GM18498 (cell line): Measurements from ENCODE around the gene NRL.

Source experiments
- ATAC-seq: cut with Tn5 transposase; IDR thresholded peaks from one replicate; pipeline ENCODE4 v1.9.1; 2021; ENCODE audit warnings: mild to moderate bottlenecking, moderate library complexity; ENCODE audit not compliant: unreplicated experiment

The NRL gene

DNA sequence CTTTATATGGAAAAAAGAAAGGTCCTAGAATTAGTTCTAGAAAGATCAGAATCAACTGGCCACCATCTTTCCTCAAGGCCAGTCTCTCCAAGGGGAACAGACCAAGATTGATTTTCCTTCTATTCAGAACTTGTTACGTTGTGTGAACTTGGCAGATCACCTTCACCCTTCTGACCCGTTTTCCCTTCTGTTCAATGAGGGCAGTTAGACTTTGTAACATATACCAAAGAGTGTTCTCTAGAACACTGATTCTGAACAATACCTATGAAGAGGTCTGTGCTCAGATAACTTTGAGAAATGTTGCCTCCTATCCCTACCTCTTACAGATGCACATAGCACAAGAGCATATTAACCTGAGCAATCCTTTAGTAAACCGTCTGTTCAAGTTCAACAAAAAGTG is 31.3 kb downstream of the NRL start:
- no peak for ATAC-seq

DNA sequence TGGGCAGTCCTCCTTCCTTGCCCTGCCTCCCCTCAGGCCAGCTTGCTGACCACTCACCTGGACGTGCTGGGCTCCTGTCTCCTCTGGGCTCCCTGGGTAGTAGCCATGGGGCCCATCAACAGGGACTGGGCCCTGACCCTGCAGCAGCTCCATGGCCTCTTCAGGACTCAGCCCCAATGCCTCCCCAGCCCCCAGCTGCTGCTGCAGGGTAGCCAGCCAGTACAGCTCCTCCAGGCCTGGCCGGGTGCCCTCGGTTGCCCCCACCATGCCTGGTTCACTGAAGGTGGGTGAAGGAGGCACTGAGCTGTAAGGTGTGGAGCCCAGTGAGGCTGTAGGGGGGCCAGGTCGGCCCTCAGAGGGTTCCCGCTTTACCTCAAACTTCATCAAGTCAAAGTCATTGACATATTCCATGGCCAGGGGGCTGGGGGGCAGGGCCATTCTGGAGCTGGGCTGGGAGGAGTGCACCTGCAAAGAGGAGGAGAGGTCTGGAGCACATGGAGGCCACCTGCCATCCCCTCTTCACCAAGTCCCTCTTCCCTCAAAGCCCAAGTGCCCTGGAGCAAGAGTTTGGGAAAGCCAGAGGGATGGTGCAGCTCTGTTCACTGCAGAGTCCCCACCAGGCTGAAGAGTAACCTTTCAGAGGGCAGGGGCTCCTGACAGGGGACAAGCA is 32.2 kb downstream of the NRL start:
- ATAC-seq, result no peak

DNA sequence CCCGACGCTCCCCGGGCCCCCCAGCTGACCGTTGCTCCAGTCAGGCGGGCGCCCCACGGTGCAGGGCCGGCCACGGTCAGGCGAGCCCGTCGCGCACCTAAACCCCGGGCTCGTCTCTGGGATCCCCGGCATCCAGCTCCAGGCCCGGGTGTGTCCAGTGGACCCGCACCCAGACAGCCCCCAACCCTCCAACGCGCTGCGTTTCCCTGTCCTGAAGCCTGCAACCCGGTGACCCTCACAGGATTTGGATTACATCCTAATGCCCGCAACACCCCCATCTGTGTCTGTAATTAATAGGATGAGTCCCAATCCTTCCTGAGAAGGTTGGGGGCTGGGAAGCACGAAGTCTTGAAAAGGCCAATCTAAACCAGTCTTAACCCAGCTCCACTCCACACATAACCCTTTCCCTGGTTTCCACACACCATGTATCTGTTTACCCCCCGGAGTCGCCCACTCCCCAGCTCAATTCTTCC is 33.0 kb downstream of the NRL start:
- ATAC-seq, result no peak

DNA sequence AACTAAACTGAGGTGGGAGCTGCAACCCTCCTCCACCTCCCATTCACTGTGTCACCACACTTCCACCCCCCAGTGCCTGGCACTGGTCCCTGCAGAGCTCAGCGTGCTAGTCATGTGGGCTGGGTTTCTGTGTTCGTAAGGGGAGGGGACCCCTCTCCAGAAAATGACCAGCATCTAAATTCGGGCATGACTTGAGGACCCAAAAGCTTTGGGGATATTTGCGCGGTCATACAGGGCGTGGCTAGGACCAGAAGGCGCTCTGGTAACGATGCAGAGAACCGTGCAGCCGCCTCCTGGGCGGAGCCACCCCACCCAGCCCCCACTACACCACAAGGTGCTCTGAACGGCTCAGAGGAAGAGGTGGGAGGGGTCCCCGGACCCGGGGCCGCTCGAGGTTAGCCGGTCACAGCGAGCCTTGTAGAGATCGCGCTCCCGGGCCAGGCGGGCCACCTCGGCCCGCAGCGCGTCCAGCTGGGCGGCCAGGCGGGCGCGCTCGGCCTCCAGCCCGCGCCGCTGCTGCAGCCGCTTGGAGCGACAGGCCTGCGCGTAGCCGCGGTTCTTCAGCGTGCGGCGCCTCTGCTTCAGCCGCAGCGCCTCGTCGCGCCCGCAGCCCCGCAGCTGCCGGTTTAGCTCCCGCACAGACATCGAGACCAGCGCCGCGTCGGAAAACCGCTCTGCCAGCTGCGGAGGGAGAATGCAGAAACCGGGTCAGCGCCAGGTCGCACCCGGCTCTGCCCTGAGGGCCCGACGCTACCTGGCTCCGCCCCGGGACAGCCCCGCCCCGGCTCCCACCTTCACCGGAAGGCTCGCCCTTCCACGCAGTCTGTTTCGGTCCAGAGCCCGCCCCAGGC is 33.6 kb downstream of the NRL start:
- peak; percentile 88 for ATAC-seq

DNA sequence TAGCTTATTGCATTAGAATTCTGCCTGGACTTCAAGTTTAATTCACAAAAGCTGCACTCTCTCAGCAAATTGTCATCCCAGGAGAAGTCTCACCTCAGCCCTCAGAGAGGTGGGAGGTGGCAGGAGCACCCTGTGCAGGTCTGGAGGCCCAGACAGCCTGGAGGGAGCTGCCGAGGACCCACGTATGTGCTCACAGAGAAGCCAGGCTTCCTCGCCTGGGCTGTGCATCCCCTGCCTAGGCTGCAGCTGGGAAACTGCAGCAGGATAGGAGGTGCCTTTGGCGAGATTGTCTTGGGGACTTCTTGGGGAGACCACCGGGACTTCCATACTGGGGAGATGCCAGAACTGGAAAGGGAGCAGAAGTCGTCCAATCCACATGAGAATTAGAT is 34.6 kb downstream of the NRL start:
- ATAC-seq, result no peak

DNA sequence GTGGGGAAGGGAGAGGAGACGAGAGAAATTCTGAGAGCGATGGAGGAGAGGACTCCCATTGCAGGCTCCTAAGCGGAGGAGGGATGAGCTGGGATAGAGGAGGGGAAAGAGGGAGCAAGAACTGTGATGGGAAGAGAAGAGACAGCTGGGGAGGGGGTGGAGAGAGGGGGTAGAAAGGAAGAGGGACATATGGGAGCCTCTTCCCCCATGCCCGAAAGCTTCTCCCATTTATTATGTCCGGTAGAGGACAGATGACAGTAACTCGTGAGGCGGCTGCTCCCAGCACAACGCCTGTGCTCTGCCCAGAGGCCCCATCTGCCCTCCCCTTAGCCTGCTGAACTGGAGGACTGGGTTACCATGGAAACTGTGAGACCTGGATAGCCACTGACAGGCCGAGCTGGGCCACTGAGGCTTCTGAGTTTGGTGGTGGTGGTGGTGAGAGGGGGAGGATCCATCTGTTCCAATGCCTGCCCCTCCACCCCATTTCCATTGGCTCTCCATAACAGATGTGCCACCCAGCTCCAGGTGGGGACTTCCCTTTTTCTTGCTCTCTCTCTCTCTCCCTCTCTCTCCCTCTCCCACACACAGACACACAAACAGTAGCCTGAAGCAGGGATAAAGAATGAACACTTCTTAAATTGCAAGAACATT is 35.1 kb downstream of the NRL start:
- no peak for ATAC-seq

DNA sequence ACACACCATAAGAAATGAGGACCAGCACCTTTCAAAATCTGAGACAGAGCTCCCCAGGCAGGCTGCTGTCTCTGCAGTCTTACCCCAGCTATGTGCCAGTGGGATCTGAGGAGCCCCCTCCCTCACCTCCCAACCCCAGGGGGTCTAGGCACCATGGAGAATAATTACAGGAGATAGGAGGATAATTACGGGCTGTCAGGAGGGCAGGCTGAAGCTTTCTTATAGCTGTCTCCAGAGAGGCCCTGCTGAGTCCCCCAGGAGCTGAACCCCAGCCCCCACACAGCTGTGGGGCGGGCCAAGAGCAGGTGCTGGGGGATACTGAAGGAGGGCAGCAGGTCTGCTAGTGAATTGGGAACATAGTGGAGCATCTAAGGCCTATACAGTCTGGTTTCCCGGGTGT is 36.6 kb downstream of the NRL start:
- no peak for ATAC-seq

DNA sequence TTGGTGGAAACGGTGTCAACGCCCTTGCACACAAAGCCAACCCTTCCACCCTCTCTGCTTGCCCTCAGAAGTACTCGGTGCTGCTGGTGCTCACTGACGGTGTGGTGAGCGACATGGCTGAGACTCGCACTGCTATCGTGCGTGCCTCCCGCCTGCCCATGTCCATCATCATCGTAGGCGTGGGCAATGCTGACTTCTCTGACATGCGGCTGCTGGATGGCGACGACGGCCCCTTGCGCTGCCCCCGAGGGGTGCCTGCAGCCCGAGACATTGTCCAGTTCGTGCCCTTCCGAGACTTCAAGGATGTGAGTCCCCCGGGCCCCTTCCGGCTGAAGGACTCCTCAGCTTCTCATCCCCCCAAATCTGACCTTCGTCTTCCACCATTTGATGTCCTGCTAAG is 37.7 kb downstream of the NRL start:
- ATAC-seq, result no peak

DNA sequence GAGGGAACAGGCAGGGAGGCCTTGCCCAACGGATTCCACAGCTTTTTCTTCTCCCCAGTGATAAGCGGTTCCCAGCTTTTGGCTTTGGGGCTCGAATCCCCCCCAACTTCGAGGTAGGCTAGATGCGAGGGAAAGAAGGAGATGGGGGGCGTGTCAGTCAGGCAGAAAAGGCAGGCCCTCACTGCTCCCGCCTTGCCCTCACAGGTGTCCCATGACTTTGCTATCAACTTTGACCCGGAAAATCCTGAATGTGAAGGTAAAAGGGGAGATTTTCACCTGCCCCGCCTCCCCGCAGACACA is 38.5 kb downstream of the NRL start:
- ATAC-seq, result no peak

DNA sequence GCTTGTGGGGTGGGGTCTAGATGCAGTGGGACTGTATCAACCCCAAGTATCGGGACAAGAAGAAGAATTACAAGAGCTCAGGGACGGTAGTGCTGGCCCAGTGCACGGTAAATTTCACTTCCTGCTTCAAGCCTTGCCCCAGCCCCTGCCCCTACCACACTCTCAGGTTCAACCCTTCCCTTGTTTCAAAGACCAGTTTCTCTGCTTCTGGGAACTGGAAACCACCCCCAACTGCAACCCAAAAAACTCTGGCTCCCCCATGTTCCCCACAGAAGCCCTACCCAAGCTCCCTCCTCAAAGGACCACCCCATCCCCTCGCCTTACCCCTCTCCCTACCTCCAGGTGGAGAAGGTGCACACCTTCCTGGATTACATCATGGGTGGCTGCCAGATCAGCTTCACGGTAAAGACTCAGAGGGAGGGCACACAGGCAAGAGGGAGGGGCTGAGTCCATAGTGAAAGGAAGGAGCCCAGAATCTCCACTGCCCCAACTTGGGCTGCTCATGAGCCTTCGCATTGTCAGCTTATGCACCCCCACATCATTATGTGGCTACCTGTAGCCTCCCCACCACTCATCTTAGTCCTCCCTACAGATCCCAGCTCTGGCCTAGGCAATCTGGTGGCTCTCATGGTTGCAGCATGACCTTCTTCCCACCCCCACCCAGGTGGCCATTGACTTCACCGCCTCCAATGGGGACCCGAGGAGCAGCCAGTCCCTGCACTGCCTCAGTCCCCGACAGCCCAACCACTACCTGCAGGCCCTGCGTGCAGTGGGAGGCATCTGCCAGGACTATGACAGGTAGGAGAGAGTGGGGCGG is 39.1 kb downstream of the NRL start:
- ATAC-seq, result no peak

DNA sequence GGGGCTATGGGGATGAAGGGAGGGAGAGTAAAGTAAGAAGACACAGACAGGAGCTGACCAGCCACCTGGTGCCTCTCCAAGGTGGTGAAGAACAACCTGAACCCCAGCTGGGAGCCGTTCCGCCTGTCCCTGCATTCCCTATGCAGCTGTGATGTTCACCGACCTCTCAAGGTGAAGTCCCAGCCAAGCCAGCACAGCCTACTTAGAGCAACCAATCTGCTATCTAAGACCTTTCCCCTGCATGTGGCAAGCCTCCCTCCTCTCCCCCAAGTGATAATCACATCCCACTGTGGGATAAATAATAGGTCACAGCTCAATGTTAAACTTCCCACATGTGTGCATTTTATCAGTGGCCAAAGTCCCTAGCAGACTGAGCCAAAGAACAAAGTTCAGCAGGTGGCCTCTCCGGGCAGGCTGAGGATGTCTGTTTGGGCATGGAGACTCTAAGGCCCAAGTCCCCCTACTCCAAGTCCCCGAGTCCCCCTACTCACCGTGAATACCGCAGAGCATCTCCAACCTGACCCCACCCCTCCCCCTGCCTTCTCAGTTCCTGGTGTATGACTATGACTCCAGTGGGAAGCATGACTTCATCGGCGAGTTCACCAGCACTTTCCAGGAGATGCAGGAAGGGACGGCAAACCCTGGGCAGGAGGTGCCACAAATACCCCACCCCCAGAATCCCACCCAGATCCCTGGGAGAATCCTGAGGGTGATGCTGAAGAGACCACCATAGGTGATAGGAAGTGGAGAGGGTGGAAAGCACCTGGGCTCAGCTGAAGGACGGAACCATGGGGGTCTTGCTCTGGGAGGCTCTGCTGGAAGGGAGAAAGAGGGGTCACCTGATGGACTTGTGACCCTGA is 39.9 kb downstream of the NRL start:
- no peak for ATAC-seq

DNA sequence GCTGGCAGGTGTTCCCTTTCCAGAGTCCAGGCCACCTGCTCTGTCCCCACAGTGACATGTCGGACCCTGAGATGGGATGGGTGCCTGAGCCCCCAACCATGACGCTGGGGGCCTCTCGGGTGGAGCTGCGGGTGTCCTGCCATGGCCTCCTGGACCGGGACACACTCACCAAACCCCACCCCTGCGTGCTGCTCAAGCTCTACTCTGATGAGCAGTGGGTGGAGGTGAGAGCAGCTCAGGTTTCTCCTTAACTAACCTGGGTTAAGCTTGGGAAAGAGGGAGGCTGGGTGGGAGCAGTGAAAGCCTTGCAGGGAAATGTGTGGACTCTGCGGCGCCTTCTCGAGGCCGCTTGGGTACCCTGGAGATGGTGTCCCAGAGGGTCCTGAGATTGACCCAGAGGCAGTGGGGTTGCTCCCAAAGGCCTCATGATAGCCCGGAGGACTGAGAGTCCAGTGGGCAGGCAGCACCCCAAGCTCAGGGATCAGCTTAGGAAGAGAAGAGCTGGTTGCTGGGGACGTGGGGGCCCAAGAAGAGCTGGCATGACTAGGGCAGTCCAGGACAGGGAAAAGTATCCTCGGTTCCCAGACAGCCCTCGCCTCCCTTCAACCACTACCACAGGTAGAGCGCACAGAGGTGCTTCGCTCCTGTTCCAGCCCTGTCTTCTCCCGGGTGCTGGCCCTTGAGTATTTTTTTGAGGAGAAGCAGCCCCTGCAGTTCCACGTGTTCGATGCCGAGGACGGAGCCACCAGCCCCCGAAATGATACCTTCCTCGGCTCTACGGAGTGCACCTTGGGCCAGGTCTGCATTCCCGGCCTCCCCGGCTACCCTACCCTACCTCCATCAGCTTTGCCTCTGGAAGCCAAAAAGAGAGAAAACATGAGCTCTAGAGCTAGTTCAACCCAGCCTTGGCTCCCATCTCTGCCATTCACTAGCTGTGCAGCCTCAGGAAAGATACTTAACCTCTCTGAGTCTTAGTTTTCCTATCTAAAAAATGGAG is 41.6 kb downstream of the NRL start:
- ATAC-seq, result no peak

DNA sequence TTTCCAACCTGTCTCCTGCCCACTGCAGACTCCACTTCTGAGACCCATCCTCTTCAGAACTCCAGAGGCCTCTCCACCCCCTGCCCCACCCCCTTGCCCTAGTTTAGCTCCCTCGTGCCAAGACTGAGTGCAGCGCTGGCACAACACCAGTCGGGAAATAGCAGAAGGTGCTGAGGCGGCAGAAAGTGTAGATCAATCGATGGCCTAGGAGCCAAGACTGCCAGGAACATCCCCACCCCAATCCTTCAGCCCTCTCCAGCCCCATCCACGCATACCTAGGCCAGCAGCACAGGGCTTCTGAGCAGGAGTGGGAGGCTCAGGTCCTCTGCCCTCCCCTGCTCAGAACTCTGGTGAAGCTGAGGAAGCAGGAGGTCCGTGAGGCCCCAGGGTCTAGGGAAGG is 42.3 kb downstream of the NRL start:
- ATAC-seq, result no peak

DNA sequence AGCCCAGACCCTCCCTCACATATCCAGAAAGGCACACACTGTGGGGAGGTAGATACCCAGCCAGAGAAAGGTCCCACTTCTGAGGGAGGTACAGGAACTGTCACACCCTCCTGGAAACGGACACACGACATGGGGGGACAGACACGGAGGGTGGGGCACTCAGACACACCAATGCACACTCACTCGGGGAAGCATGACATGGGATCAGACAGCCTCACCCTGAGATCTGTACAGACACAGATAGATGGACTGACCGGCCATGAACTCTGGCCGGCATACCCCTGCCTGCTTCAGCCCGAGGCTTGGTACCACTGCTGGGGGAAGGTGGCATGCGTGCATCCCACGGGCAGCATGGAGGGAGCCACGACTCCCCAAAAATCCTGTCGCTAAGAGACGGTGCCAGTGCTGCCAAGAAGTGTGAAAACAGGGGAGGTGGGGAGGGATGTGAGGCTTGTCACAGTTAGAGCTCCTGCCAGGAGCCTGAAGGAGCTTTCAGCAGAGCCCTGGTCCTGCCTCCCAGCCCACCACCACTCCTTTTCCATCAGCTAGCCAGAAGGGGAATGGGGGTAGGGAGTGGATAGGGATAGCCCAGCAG is 42.8 kb downstream of the NRL start:
- no peak for ATAC-seq

DNA sequence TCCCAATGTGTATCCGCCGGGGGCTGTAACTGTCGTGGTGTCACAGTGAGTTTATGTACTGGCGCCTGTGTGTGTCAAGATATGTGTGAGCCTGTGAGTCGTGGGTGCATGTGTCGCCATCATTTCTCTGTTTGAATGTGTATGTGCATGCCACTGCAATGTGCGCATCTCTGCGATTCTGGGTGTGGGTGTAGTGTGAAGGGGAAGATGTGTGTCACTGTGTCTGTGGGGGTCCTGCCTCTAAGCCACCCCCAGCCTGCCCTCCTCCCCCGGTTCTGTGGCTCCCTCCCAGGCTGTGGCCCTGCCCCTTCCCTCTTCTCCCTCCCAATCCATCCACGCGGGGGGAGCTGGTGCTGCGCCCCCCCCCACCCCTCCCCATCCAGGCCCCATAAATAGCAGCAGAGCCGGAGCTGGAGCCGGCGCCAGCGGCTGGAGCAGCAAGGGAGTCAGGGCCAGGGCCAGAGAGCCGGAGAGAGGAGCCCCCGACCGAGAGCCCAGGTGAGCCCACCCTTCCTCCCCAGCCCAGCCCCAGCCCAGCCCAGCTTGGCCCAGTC is 43.5 kb downstream of the NRL start, which contains the start of gene CPNE6:
Gene CPNE6, plus strand, starts transcription at position 419 of the 554 bp plus-strand sequence. CDS start 1,375 bp downstream, outside the sequence.
- ATAC-seq, result no peak

DNA sequence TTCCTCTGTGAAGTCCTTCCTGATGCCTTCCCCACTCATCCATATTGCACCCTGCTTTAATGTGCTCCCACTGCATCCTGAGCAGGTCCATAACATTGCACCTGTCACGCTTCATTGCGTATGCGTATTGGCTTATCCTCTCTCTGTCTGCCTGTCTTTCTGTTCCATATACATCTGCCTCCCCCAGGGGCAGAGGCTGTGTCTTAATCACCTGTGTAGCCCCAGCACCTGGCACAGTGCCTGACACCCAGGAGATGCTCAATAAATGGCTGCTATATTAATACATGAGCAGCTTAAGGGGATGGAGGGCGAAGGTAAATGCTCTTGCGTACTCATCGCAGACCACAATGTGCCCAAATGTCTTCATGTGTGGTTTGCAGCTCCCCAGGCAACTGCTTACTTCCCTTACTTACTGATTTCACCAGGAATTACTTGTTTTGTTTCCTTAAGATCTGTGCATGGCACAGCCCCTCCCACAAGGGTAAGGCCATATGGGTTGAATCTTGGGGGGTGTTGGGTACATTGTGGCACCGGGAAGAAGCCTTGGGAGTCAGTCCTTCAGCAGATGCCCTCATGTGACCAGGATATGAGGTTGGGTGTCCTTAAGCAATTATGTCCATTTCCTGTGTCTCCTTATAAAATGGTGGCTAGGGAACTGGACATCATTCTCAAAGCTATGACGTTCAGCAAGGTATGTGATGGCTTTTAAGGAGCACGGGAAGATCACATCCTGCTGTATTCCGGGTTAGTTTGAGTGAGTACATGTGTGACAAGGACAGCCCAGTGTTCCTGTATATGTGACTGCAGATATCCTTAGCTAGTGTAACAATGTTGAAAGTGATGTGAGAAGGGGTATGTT is 44.2 kb downstream of the NRL start:
- no peak for ATAC-seq

DNA sequence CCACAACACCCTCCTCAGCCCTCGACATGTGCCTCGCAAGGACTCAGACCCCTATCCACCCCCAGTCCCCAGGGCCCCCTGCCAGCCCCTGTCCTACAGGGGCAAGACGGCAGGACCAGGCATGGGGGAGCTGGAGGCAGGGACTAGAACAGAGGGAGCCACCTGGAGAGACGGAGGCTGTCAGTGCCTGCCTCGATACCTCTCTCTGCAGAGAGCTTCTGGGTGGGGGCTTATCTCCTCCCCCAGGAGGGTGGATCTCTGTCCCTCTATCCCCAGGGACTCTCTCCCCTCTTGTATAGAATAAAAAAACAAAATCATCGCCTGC is 45.4 kb downstream of the NRL start:
- no peak for ATAC-seq
